HG03571 (cell line): Measurements from ENCODE around the gene SDR39U1.

Experiments
- ATAC-seq: cut with Tn5 transposase; IDR thresholded peaks from one replicate; pipeline ENCODE4 v1.9.1; 2021; ENCODE audit not compliant: unreplicated experiment

SDR39U1 gene

GRCh38 chr14:24392325-24393091 lies 50.1 kb downstream of the SDR39U1 start:
- no peak for ATAC-seq

GRCh38 chr14:24390701-24391468 lies 51.7 kb downstream of the SDR39U1 start:
- ATAC-seq = no peak
